HepG2 (cell line): Measurements from ENCODE around the gene ZMYM3. TPM values are rescaled to one million over a fixed set of nuclear protein-coding genes. Genes with fewer than 3 reads are reported as not detected.

Experiments
- ATAD3A ChIP-seq: sonication (generic); formaldehyde crosslinking; IDR thresholded peaks from 2 replicates; pipeline ENCODE4 v1.4.0; 2020; ENCODE audit warnings: missing genetic modification reagents
- EHMT2 ChIP-seq: fragments of 200-600 bp; sonication (generic); IDR thresholded peaks from 2 replicates; pipeline ENCODE4 v1.7.0; 2017; ENCODE audit warnings: antibody characterized with exemption, low read depth, low read length, borderline replicate concordance
- FOXC1 ChIP-seq: sonication (generic); formaldehyde crosslinking; IDR thresholded peaks from 2 replicates; pipeline ENCODE4 v1.8.0; 2022; ENCODE audit warnings: mild to moderate bottlenecking, missing genetic modification reagents, borderline replicate concordance
- ISX ChIP-seq: sonication (generic); formaldehyde crosslinking; conservative IDR thresholded peaks from 2 replicates; pipeline ENCODE4 v1.5.0; 2020; ENCODE audit warnings: missing genetic modification reagents
- MEIS2 ChIP-seq: sonication (generic); formaldehyde crosslinking; IDR thresholded peaks from 2 replicates; pipeline ENCODE4 v1.9.0; 2021; ENCODE audit warnings: mild to moderate bottlenecking, missing genetic modification reagents
- MNT ChIP-seq: fragments of 450-650 bp; IDR thresholded peaks from 2 replicates; pipeline ENCODE4 v1.6.1; 2016
- PHF5A ChIP-seq: IDR thresholded peaks from one replicate; pipeline ENCODE4 v1.6.1; 2018; ENCODE audit warnings: low read depth, missing genetic modification reagents; ENCODE audit not compliant: unreplicated experiment
- THAP7 ChIP-seq: sonication (generic); formaldehyde crosslinking; IDR thresholded peaks from 2 replicates; pipeline ENCODE4 v1.8.1; 2023; ENCODE audit warnings: mild to moderate bottlenecking, missing genetic modification reagents
- ZNF33A ChIP-seq: sonication (generic); formaldehyde crosslinking; IDR thresholded peaks from 2 replicates; pipeline ENCODE4 v1.5.1; 2020; ENCODE audit warnings: missing genetic modification reagents, mild to moderate bottlenecking, moderate library complexity, borderline replicate concordance
- ZNF382 ChIP-seq: sonication (generic); formaldehyde crosslinking; IDR thresholded peaks from 2 replicates; pipeline ENCODE4 v1.5.0; 2020; ENCODE audit warnings: missing genetic modification reagents, mild to moderate bottlenecking, borderline replicate concordance
- ZNF468 ChIP-seq: sonication (generic); formaldehyde crosslinking; IDR thresholded peaks from 2 replicates; pipeline ENCODE4 v1.8.0; 2022; ENCODE audit warnings: mild to moderate bottlenecking, moderate library complexity, missing genetic modification reagents
- ZNF510 ChIP-seq: sonication (generic); formaldehyde crosslinking; IDR thresholded peaks from 2 replicates; pipeline ENCODE4 v1.4.0; 2020; ENCODE audit warnings: low read depth, mild to moderate bottlenecking, missing genetic modification reagents
- ZSCAN21 ChIP-seq: sonication (generic); formaldehyde crosslinking; IDR thresholded peaks from 2 replicates; pipeline ENCODE4 v1.8.0; 2022; ENCODE audit warnings: mild to moderate bottlenecking, missing genetic modification reagents, moderate library complexity, borderline replicate concordance
- polyA plus RNA-seq, 8 experiments: library from polyadenylated mRNA; depleted of rRNA in 3 of 8; stranded (reverse) in 7 of 8; unstranded in 1 of 8; fragments of >200 nt; fragmentation: Illumina TruSeq in 4 of 8; extraction: Trizol in 4 of 8; gene quantifications; 2 replicates each; pipeline versions ENCODE4 v1.2.1 to v1.2.3, GENCODE V29; 2011 to 2016; ENCODE audit warnings: low read depth in 4 of 8, missing spikeins in 1 of 8, mixed read lengths in 1 of 8; ENCODE audit not compliant: insufficient read depth in 1 of 8
- total RNA-seq, 5 experiments: library from RNA; depleted of rRNA; stranded (reverse); fragments of >200 nt; fragmentation: Illumina TruSeq; extraction: Trizol; gene quantifications; 2 replicates each; pipeline ENCODE4 v1.2.3, GENCODE V29; 2016; ENCODE audit warnings: low read depth in 1 of 5
- TF ChIP-seq, protein P1 (sequence below): sonication (generic); formaldehyde crosslinking; IDR thresholded peaks from 2 replicates; pipeline ENCODE4 v1.4.0; 2020; ENCODE audit warnings: missing genetic modification reagents, borderline replicate concordance
- TF ChIP-seq, protein P2 (sequence below): sonication (generic); formaldehyde crosslinking; IDR thresholded peaks from 2 replicates; pipeline ENCODE4 v1.4.0; 2020; ENCODE audit warnings: missing genetic modification reagents

The ZMYM3 gene
- total and polyA plus RNA-seq, 2 of the 13 experiments (the other 11 are each of a cell fraction or from before 2014, with no cell fraction given), result 26.4 to 35.4 TPM

- no peak for TF ChIP-seq FOXC1
- no peak for TF ChIP-seq ISX (CRISPR knock-in tag)
- no peak for TF ChIP-seq ZNF382 (CRISPR knock-in tag)
- no peak for TF ChIP-seq PHF5A (CRISPR knock-in tag)
- no peak for TF ChIP-seq MEIS2 (CRISPR knock-in tag)
- no peak for TF ChIP-seq ZNF33A (CRISPR knock-in tag)
- no peak for TF ChIP-seq ZNF510 (CRISPR knock-in tag)
- TF ChIP-seq ZSCAN21 (CRISPR knock-in tag), result no peak
- TF ChIP-seq, protein P1, sequence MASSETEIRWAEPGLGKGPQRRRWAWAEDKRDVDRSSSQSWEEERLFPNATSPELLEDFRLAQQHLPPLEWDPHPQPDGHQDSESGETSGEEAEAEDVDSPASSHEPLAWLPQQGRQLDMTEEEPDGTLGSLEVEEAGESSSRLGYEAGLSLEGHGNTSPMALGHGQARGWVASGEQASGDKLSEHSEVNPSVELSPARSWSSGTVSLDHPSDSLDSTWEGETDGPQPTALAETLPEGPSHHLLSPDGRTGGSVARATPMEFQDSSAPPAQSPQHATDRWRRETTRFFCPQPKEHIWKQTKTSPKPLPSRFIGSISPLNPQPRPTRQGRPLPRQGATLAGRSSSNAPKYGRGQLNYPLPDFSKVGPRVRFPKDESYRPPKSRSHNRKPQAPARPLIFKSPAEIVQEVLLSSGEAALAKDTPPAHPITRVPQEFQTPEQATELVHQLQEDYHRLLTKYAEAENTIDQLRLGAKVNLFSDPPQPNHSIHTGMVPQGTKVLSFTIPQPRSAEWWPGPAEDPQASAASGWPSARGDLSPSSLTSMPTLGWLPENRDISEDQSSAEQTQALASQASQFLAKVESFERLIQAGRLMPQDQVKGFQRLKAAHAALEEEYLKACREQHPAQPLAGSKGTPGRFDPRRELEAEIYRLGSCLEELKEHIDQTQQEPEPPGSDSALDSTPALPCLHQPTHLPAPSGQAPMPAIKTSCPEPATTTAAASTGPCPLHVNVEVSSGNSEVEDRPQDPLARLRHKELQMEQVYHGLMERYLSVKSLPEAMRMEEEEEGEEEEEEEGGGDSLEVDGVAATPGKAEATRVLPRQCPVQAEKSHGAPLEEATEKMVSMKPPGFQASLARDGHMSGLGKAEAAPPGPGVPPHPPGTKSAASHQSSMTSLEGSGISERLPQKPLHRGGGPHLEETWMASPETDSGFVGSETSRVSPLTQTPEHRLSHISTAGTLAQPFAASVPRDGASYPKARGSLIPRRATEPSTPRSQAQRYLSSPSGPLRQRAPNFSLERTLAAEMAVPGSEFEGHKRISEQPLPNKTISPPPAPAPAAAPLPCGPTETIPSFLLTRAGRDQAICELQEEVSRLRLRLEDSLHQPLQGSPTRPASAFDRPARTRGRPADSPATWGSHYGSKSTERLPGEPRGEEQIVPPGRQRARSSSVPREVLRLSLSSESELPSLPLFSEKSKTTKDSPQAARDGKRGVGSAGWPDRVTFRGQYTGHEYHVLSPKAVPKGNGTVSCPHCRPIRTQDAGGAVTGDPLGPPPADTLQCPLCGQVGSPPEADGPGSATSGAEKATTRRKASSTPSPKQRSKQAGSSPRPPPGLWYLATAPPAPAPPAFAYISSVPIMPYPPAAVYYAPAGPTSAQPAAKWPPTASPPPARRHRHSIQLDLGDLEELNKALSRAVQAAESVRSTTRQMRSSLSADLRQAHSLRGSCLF (CRISPR knock-in tag), result no peak
- no peak for TF ChIP-seq MNT
- TF ChIP-seq ATAD3A (CRISPR knock-in tag), result no peak
- TF ChIP-seq, protein P2, sequence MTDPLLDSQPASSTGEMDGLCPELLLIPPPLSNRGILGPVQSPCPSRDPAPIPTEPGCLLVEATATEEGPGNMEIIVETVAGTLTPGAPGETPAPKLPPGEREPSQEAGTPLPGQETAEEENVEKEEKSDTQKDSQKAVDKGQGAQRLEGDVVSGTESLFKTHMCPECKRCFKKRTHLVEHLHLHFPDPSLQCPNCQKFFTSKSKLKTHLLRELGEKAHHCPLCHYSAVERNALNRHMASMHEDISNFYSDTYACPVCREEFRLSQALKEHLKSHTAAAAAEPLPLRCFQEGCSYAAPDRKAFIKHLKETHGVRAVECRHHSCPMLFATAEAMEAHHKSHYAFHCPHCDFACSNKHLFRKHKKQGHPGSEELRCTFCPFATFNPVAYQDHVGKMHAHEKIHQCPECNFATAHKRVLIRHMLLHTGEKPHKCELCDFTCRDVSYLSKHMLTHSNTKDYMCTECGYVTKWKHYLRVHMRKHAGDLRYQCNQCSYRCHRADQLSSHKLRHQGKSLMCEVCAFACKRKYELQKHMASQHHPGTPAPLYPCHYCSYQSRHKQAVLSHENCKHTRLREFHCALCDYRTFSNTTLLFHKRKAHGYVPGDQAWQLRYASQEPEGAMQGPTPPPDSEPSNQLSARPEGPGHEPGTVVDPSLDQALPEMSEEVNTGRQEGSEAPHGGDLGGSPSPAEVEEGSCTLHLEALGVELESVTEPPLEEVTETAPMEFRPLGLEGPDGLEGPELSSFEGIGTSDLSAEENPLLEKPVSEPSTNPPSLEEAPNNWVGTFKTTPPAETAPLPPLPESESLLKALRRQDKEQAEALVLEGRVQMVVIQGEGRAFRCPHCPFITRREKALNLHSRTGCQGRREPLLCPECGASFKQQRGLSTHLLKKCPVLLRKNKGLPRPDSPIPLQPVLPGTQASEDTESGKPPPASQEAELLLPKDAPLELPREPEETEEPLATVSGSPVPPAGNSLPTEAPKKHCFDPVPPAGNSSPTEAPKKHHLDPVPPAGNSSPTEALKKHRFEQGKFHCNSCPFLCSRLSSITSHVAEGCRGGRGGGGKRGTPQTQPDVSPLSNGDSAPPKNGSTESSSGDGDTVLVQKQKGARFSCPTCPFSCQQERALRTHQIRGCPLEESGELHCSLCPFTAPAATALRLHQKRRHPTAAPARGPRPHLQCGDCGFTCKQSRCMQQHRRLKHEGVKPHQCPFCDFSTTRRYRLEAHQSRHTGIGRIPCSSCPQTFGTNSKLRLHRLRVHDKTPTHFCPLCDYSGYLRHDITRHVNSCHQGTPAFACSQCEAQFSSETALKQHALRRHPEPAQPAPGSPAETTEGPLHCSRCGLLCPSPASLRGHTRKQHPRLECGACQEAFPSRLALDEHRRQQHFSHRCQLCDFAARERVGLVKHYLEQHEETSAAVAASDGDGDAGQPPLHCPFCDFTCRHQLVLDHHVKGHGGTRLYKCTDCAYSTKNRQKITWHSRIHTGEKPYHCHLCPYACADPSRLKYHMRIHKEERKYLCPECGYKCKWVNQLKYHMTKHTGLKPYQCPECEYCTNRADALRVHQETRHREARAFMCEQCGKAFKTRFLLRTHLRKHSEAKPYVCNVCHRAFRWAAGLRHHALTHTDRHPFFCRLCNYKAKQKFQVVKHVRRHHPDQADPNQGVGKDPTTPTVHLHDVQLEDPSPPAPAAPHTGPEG (CRISPR knock-in tag), result no peak
- no peak for TF ChIP-seq THAP7 (CRISPR knock-in tag)
- TF ChIP-seq ZNF468, result no peak
- TF ChIP-seq EHMT2, result no peak
Measured at GRCh38 chrX:71217298-71217697, 36.6 kb downstream of the ZMYM3 start (continued).
